Measurements from ENCODE around the gene ZCCHC24.

ZCCHC24 gene

GRCh38 chr10:79445161-79445976, at the start of gene ZCCHC24:
Gene ZCCHC24 (minus strand): TSS chr10:79445624. CDS start chr10:79445440, 184 bp downstream.
- peak; percentile 93 for ATAC-seq (ENCODE audit: low read depth)
- Histone ChIP-seq H3K9me3 (ENCODE audit: severe bottlenecking) (no peaks in the 10 kb centered on the region), H3K4me1 (ENCODE audit: insufficient read depth, poor library complexity, severe bottlenecking) (peaks cover 11% of the 10 kb centered on the region), H3K4me3 (ENCODE audit: severe bottlenecking) (peak within 1 kb of the TSS; percentile 47), H3K27ac (ENCODE audit: poor library complexity, severe bottlenecking) (peak within 1 kb of the TSS; percentile 2), H3K36me3 (ENCODE audit: low read depth) (no peaks in the 10 kb centered on the region), H3K27me3 (ENCODE audit: insufficient read depth, poor library complexity, severe bottlenecking) (no peaks in the 10 kb centered on the region)
- TF ChIP-seq CTCF (IDR thresholded peaks at IDR 0.05; ENCODE audit: poor library complexity, severe bottlenecking) = no peak
- peak; percentile 96 for DNase-seq (ENCODE audit: low spot score)

GRCh38 chr10:79493806-79494205, 48.4 kb upstream of the ZCCHC24 start:
- no peaks in the 10 kb centered on the region for H3K36me3 ChIP-seq (ENCODE audit: low read depth)
- no peak for TF ChIP-seq CTCF (IDR thresholded peaks at IDR 0.05; ENCODE audit: poor library complexity, severe bottlenecking)
- DNase-seq (ENCODE audit: low spot score) (no peak), ATAC-seq (ENCODE audit: low read depth) (no peak)
- no peaks in the 10 kb centered on the region for H3K9me3 ChIP-seq (ENCODE audit: severe bottlenecking)
- no peaks in the 10 kb centered on the region for H3K4me1 ChIP-seq (ENCODE audit: insufficient read depth, poor library complexity, severe bottlenecking)
- H3K27ac ChIP-seq (ENCODE audit: poor library complexity, severe bottlenecking) = no peak overlapping the region
- no peak overlapping the region for H3K4me3 ChIP-seq (ENCODE audit: severe bottlenecking)
- H3K27me3 ChIP-seq (ENCODE audit: insufficient read depth, poor library complexity, severe bottlenecking) = peaks cover 2% of the 10 kb centered on the region

GRCh38 chr10:79492839-79493238, 47.4 kb upstream of the ZCCHC24 start:
- Histone ChIP-seq H3K9me3 (ENCODE audit: severe bottlenecking) (no peaks in the 10 kb centered on the region), H3K27me3 (ENCODE audit: insufficient read depth, poor library complexity, severe bottlenecking) (no peaks in the 10 kb centered on the region), H3K36me3 (ENCODE audit: low read depth) (no peaks in the 10 kb centered on the region), H3K4me1 (ENCODE audit: insufficient read depth, poor library complexity, severe bottlenecking) (peaks cover 9% of the 10 kb centered on the region), H3K27ac (ENCODE audit: poor library complexity, severe bottlenecking) (no peak overlapping the region), H3K4me3 (ENCODE audit: severe bottlenecking) (no peak overlapping the region)
- ATAC-seq (ENCODE audit: low read depth) (no peak), DNase-seq (ENCODE audit: low spot score) (no peak)
- no peak for TF ChIP-seq CTCF (IDR thresholded peaks at IDR 0.05; ENCODE audit: poor library complexity, severe bottlenecking)

- ATAC-seq (ENCODE audit: low read depth) (no peak), DNase-seq (ENCODE audit: low spot score) (no peak)
- no peak overlapping the region for H3K27ac ChIP-seq (ENCODE audit: poor library complexity, severe bottlenecking)
- peaks cover 10% of the 10 kb centered on the region for H3K4me1 ChIP-seq (ENCODE audit: insufficient read depth, poor library complexity, severe bottlenecking)
- H3K4me3 ChIP-seq (ENCODE audit: severe bottlenecking) = no peak overlapping the region
- H3K9me3 ChIP-seq (ENCODE audit: severe bottlenecking) = no peaks in the 10 kb centered on the region
- H3K27me3 ChIP-seq (ENCODE audit: insufficient read depth, poor library complexity, severe bottlenecking) = no peaks in the 10 kb centered on the region
- no peaks in the 10 kb centered on the region for H3K36me3 ChIP-seq (ENCODE audit: low read depth)
- no peak for TF ChIP-seq CTCF (IDR thresholded peaks at IDR 0.05; ENCODE audit: poor library complexity, severe bottlenecking)
Measured at GRCh38 chr10:79492256-79492655, 46.8 kb upstream of the ZCCHC24 start.

Data from RWPE2 (cell line).